ENCODE results near the gene RAP1GAP2.

DNA sequence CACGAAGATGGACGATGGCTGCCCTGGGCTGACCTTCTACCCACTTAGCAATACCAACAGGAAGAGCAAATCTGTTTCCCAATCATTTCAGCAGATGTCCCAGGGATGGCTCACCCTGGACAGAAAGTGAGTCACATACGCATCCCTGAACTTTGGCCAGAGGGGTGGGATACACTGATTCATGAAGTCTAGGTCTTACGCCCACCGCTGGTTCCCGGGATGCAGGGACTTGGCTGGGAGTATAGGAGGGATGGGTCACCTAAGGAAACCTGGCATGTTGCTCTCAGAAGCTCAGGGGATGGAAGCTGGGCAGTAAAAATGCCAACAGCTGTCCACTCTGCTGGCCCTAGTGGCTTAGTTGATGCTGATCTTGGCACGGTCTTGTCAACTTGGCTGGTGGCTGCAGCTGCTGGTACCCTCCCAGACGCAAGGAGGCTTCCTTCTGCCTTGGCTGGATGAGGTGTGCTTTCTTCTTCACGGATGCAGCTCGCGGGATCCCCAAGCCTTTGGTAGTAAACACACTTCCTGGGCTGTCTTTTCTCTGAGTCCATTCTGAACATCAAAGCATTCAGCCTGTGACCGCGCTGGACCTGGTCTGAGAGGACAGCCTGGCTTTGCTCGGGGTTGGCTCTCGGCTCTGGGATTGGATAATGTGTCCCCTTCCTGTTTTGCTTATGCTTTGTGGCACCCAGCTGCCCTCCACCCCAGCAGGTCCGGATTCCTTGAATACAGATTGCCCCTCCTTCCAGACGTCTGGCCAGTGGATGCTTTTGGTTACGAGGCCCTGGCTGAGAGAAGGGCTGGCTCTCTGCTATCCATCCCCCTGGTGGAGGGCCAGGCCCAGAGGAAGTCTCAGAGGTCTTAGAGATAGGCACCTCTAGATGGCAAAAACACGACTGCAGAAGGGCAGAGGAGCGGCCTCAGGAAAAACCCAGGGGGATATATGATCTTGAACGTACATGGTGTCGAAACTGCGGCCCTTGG lies 71.5 kb downstream of the RAP1GAP2 start:
- no peak for TF ChIP-seq POLR2AphosphoS5 (IDR thresholded peaks at IDR 0.05; ENCODE audit: low read depth, low read length)
- TF ChIP-seq, protein P1, sequence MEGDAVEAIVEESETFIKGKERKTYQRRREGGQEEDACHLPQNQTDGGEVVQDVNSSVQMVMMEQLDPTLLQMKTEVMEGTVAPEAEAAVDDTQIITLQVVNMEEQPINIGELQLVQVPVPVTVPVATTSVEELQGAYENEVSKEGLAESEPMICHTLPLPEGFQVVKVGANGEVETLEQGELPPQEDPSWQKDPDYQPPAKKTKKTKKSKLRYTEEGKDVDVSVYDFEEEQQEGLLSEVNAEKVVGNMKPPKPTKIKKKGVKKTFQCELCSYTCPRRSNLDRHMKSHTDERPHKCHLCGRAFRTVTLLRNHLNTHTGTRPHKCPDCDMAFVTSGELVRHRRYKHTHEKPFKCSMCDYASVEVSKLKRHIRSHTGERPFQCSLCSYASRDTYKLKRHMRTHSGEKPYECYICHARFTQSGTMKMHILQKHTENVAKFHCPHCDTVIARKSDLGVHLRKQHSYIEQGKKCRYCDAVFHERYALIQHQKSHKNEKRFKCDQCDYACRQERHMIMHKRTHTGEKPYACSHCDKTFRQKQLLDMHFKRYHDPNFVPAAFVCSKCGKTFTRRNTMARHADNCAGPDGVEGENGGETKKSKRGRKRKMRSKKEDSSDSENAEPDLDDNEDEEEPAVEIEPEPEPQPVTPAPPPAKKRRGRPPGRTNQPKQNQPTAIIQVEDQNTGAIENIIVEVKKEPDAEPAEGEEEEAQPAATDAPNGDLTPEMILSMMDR (IDR thresholded peaks at IDR 0.05), result peak; percentile 24; the same call in 1 of the 2 replicates
- no peak for TF ChIP-seq RCOR1 (IDR thresholded peaks at IDR 0.05; ENCODE audit: low read length)
- no peak; the same call in 1 of the 2 replicates for TF ChIP-seq JUND (IDR thresholded peaks at IDR 0.05)
- TF ChIP-seq EP300 (IDR thresholded peaks at IDR 0.05; ENCODE audit: borderline replicate concordance in 1 of 2, low read depth in 1 of 2, low read length in 1 of 2), result no peak
- TF ChIP-seq GABPA (IDR thresholded peaks at IDR 0.05; ENCODE audit: low read depth), result no peak

Measured in SK-N-SH (cell line).